Ovary (tissue), 3 donors: Measurements from ENCODE around the gene TRAPPC3.

Experiments used
- POLR2A ChIP-seq: fragments of 450-650 bp; IDR thresholded peaks from one replicate; pipeline ENCODE4 v1.6.1; 2017; ENCODE audit warnings: antibody characterized with exemption, mild to moderate bottlenecking, moderate library complexity
- TF ChIP-seq, protein P1 (sequence below), 3 donors: fragments of 450-650 bp in 2 of 3; fragments of 200-600 bp in 1 of 3; IDR thresholded peaks; one replicate each; pipeline versions ENCODE4 v1.5.1 to v1.8.0; 2016 to 2022; ENCODE audit warnings: antibody characterized with exemption in 3 of 3, mild to moderate bottlenecking in 1 of 3
- donor health status: DM: no; HTN: no; CAD: no.

DNA sequence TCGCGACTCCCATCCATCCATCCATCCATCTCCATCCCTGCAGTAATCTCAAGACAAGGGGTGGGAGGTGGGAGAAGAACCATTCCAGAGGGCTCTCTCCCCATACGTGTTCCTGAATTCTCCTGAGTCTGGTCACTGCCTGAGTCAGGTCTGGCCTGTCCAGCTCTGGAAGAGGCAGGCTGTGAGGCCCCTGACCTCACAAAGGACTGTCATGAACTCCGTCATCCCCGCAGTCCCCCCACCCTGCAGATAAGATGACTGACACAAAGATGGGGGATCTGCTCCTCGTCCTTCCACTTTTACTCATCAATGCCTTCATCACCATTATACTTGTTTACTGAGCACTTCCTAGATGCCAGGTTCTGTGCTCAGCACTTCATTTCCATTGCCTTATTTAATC lies 5.0 kb upstream of the TRAPPC3 start:
- TF ChIP-seq, protein P1, sequence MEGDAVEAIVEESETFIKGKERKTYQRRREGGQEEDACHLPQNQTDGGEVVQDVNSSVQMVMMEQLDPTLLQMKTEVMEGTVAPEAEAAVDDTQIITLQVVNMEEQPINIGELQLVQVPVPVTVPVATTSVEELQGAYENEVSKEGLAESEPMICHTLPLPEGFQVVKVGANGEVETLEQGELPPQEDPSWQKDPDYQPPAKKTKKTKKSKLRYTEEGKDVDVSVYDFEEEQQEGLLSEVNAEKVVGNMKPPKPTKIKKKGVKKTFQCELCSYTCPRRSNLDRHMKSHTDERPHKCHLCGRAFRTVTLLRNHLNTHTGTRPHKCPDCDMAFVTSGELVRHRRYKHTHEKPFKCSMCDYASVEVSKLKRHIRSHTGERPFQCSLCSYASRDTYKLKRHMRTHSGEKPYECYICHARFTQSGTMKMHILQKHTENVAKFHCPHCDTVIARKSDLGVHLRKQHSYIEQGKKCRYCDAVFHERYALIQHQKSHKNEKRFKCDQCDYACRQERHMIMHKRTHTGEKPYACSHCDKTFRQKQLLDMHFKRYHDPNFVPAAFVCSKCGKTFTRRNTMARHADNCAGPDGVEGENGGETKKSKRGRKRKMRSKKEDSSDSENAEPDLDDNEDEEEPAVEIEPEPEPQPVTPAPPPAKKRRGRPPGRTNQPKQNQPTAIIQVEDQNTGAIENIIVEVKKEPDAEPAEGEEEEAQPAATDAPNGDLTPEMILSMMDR (IDR thresholded peaks at IDR 0.05) = no peak
- TF ChIP-seq POLR2A = no peak
